GM15510 (cell line): ENCODE data around the gene TCEAL7.

Experiments used
- POLR2A ChIP-seq: IDR thresholded peaks from 3 replicates; pipeline ENCODE4 v1.6.1; 2011; ENCODE audit warnings: borderline replicate concordance; ENCODE audit not compliant: insufficient read length; ENCODE audit errors: extremely low read depth

TCEAL7 gene

DNA sequence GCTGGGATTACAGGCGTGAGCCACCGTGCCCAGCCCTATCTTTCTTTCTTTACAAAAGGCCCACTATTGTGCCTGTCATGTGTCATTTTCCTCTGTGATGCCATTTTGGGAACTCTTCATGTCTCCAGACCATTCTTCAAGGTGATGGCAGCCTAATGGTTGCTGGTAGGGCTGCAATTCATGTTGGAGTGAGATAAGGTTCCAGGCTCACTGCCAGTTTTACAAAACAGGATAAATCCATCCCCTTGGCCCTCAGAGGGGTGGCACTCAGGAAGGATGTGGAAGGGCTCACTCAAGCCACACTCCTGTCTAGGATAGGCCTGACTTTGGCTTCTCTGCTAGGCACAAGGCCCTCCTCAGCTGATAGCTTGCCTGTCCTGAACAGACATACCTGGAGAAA lies 30.1 kb downstream of the TCEAL7 start:
- no peak for TF ChIP-seq POLR2A

DNA sequence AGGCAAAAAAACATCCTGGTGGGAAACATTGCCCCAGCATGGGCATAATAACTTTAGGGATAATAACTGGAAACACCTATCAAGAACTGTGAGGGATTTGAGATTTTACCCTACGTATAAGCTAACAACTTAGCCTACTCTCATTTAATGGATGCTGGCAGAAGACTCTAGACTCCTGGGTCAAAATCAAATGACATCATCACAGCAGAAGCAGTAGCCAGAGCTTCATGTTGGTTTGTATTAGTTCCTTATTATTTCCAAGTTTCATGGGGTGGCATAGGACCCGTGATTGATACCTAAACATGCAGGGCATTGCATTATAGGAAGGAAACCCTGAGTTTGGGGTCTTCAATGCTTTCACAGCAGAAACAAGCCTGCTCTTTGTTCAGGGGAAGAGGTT lies 30.9 kb downstream of the TCEAL7 start:
- no peak for TF ChIP-seq POLR2A

DNA sequence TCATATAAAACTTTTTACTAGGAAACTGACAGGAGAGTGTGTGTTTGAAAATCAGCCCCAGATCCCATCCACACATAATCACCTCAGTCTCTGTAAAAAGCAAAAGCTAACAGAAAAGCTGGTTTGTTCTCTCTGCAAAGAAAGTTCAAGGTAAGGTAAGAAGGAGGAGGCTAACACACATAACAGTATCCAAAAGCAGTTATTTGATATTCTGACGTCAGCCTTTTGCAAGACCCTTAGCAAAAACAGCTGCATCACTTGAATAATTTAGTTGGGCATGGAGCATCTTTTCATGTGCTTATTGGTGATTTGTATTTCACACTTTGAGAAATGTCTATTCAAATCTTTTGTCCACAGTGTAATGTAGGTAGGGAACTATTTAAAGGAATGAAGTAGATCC lies 31.8 kb downstream of the TCEAL7 start:
- no peak for TF ChIP-seq POLR2A

DNA sequence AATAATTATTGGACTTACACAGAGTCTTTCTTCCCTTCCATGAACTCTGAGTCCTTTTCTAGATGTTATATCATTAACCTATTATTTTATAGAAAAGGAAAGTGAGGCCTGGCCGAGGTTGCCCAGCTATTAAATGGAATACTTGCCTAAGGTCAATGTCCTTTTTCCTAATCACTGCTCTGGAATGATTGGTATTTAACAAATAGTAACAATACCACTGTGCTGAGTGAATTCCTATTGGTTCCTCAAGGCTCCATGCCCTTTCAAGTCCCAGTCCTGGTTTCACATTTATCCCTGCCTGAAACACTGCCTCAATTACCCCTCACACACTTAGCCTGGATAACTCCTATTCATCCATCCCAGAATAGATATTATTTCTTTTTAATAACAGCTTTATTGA lies 32.4 kb downstream of the TCEAL7 start:
- no peak for TF ChIP-seq POLR2A

DNA sequence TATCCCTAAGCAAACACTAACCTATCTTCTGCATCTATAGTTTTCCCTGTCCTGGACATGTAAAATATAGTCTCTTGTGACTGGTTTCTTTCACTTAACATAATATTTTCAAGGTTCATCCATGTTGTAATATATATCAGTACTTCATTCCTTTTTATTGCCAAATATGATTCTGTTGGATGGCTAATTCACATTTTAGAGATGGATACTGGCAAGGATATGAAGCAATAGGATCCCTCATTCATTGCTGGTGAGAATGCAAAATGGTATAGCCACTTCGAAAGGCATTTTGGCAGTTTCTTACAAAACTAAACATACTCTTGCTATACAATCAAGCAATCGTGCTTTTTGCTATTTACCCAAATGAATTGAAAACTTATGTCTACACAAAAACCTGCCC lies 33.0 kb downstream of the TCEAL7 start:
- no peak for TF ChIP-seq POLR2A

DNA sequence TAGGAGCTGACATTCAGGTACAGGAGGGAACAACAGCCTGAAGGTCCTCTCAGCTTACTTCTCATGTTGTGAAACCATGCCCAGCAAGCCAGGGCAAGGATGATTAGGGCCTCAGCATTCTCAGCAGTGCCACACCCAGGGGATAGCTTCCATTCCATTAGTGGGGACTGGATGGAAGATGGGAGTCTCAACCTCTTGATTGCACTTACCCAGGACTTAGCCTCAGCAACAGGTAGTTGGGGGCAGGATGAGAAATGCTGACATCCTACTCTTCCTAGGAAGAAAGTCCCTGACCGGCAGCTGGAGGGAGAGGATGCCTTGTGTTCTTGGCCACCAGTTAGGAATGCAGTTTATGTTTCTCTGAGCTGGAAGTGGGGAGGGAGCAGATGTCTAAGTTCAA lies 37.5 kb downstream of the TCEAL7 start:
- no peak for TF ChIP-seq POLR2A

DNA sequence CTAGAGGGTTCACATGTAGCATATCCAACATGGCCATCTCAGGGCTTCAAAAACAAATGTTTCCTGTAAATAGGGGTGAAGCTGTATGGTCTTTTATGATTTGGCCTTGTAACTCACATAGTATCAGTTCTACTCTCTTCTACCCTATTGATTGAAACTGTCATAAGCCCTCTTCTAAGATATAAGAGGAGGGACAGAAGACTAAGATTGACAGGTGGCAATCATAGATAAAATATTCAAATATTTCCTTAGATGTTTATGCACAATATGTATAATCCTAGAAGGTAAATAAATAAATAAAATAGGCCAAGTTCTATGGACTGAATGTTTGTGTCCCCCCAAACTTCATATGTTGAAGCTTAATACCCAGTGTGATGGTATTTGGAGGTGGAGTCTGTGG lies 39.4 kb downstream of the TCEAL7 start:
- TF ChIP-seq POLR2A: no peak

DNA sequence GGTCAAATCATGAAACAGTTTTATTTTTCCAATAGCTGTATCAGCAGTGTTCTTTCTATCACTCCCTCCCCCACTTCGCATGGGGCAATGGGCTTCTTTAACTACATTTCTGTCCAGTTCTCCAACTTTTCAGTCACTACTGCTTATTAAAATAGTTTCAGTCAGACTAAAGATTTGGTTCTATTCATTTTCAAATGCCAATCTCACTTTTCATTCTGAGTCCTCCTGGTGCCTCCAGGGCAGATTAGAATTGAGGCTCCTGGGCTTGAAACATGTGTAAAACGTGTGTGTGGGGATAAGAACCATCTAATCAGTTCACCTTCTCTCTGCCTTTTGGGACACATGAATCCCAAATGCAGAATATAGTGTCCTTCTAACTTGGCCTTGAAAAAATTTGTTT lies 42.8 kb downstream of the TCEAL7 start:
- no peak for TF ChIP-seq POLR2A

DNA sequence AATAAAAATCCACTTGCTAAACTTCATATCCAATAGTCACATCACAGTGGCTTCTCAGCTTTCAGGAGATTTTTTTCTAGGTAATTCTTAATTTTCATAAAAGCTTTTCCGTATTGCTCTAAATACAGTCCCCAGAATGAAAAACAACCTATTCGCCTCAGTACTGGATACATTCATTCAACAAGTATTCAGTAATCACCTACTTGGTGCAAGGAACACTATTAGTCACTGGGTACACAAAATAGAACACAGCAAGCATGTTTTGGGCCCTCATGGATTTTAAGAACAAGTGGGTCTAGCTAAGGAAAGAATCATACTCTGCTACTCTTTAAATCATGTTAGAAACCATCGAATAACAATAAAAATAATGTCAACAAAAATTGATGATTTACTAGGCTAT lies 43.5 kb downstream of the TCEAL7 start:
- no peak for TF ChIP-seq POLR2A

DNA sequence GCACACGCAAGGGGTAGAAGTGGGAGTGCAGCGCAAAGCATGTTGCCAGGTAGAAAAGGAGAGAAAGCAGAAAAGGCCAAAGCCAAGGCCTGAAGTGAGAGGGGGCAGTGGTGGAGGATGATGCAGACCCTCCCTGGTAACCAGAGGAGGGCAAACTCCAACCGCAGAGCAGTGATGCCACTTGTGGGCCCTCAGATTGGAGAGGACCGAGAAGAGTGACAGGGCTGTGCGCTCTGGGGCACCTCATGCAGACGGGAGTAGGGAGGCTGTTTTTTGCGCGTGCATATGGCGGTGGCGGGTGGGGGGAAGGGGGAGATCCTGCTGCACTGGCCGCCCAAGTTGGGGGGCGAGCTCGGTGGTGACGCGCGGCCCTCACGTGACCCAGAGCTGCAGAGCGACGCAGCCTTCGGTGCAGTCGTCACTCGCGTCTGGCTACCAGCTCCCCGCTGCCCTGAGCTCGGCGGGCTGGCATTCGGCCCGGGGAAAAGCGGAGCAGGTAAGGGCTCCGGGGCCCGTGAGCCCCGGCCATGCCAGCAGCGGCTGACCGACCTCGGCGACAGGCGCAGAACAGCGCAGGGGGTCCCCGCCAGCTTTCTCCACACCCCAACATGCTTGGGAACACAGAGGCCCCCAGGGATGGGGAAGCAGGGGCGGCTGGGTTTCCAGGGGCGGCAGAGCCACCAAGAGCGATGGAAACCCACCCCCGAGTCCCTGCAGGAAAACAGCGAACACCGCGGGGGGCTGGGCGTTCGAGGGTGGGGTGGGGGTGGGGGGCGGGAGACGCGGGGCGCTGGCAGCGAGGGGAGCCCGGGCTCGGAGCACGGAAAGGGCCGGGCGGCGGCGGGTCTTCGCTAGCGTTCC lies 46.3 kb downstream of the TCEAL7 start, which contains the start of gene BEX3:
TSS of gene BEX3 (plus strand) at position 421 of the 861 bp plus-strand sequence. CDS start 984 bp downstream, outside the sequence.
- TF ChIP-seq POLR2A: no peak

DNA sequence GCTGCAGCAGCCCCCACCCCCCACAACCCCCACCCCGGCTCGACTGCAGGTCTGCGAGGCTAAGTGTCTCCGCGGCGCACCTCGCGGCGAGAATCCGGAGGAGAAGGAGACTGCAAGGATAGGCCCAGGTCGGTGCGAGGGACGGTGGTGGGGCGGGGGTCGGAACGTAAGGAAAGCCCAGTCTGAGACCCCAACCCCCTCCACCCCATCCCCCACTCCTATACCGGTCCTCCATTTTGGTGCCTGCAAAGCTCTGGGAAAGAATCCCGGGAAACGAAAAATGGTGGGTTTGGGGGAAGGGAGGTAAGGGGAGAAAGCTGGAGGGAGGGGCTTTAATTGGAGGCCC lies 46.9 kb downstream of the TCEAL7 start:
- no peak for TF ChIP-seq POLR2A

DNA sequence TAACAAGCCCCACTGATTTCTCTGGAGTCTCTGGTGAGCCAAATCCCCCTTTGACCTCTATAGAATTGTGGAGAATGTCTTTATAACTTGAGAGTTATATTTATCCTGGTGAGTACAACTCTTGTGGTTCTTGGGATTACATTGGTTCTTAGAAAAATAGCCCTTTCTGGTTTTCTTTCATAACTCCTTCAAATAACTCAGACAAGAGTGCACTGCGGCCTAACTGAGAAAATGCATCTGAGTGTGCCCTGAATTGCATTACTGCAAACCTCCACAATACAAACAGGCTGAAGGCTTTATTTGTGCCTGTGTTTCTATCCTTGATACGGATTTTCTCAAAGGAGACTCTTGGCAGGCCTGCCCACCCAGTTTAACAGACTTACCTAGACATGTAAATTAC lies 49.0 kb downstream of the TCEAL7 start:
- no peak for TF ChIP-seq POLR2A
